Right lobe of liver (tissue), 6 donors: Measurements from ENCODE around the gene XRCC4. TPM values are rescaled to one million over a fixed set of nuclear protein-coding genes. Genes with fewer than 3 reads are reported as not detected.

Source experiments
- ATAC-seq, 4 donors: fragments of 200-7000 bp; cut with Tn5 transposase; one replicate each; pipeline ENCODE4 v1.9.1; 2020; ENCODE audit warnings: mild to moderate bottlenecking in 4 of 4, moderate library complexity in 4 of 4
- DNase-seq, 3 donors: peaks; one replicate each; pipeline ENCODE4 v3.0.0-alpha.2; 2020
- H3K27ac ChIP-seq, 3 donors: fragments of 200-600 bp; one replicate each; pipeline ENCODE4 v1.8.0; 2022
- H3K27me3 ChIP-seq, 2 donors: fragments of 200-600 bp; one replicate each; pipeline ENCODE4 v1.8.0; 2022
- H3K36me3 ChIP-seq, 4 donors: fragments of 200-600 bp; sonication (generic) in 1 of 4; one replicate each; pipeline versions ENCODE4 v1.5.1 to v1.8.0; 2017 to 2022; ENCODE audit warnings: control low read depth in 1 of 4
- H3K4me1 ChIP-seq, 4 donors: fragments of 200-600 bp; sonication (generic) in 1 of 4; one replicate each; pipeline versions ENCODE4 v1.5.1 to v1.8.0; 2017 to 2022; ENCODE audit warnings: control low read depth in 1 of 4
- H3K4me3 ChIP-seq, 3 donors: fragments of 200-600 bp; one replicate each; pipeline ENCODE4 v1.8.0; 2022
- H3K9me3 ChIP-seq, 4 donors: fragments of 200-600 bp; sonication (generic) in 1 of 4; one replicate each; pipeline versions ENCODE4 v1.5.1 to v1.8.0; 2017 to 2022; ENCODE audit warnings: control low read depth in 1 of 4
- CTCF ChIP-seq, 4 donors: fragments of 200-600 bp in 3 of 4; fragments of 450-650 bp in 1 of 4; IDR thresholded peaks; one replicate each; pipeline versions ENCODE4 v1.5.1 to v1.8.0; 2016 to 2022; ENCODE audit warnings: antibody characterized with exemption in 4 of 4, mild to moderate bottlenecking in 2 of 4
- POLR2A ChIP-seq: fragments of 450-650 bp; IDR thresholded peaks from one replicate; pipeline ENCODE4 v1.6.1; 2017; ENCODE audit warnings: antibody characterized with exemption, mild to moderate bottlenecking
- WGBS: methylation state at CpG from one replicate; pipeline ENCODE4 v1.1.6; 2018; ENCODE audit warnings: low coverage, low lambda C conversion rate; ENCODE audit not compliant: insufficient coverage; ENCODE audit errors: missing lambda C conversion rate; 5-methylcytosine and 5-hydroxymethylcytosine counted together
- intact Hi-C, 2 donors: fragments of 100-400 bp; cut with DNase I; formaldehyde crosslinking; loops; one replicate each; pipeline versions ENCODE4 v1.11.2 to v1.14.1; 2022
- total RNA-seq, 6 experiments: library from RNA; depleted of rRNA in 2 of 6; stranded (reverse); fragments of >200 nt in 2 of 6; fragmentation: NEBNext Ultra II Directional in 3 of 6; extraction: Animal tissue kit (Norgen Biotek cat#: 25700) in 3 of 6; gene quantifications; one replicate each; pipeline versions ENCODE4 v1.1.0 to v1.2.4, GENCODE V29; 2016 to 2023
- donor health status: DM: no; HTN: yes; CAD: no.
- donor health status: DM: no; HTN: no; CAD: no.
- donor health status: DM: no; HTN: no; CAD: no.
- donor health status: DM: no; HTN: yes; CAD: no.
- donor health status: DM: no; HTN: yes; CAD: no.

Gene XRCC4
- total RNA-seq, 6 experiments from 2014 or later: 1.6 to 4.8 (median 2.5) TPM

DNA sequence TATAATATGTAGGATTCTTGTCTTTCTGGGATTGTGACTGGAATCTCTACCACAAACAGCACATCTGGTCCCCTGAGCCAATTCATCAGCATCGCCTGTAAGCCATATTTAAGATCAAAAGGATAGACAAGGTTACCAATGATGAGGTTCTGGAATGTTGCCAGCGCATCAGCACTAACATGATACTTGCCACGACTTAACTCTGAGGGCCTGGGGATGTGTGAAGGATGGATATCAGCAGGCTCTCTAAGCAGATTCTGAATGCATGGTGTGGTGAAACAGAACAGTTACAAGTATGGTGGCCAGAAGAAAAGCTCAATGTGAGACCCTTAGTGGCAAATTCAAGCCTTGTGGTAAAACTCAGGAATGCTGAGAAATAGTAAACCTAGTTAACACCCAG lies 143.0 kb downstream of the XRCC4 start:
- TF ChIP-seq POLR2A (no peak), CTCF (IDR thresholded peaks at IDR 0.05) (no peak)
- Histone ChIP-seq H3K9me3 (no peaks in the 10 kb centered on the region), H3K36me3 (no peaks in the 10 kb centered on the region), H3K4me3 (no peak overlapping the region), H3K27me3 (no peaks in the 10 kb centered on the region), H3K27ac (no peak overlapping the region), H3K4me1 (no peaks in the 10 kb centered on the region)
- WGBS: 63% methylated on average over 3 of the region's 3 CpGs
- DNase-seq (no peak), ATAC-seq (no peak)
- intact Hi-C loops: no loop called here

DNA sequence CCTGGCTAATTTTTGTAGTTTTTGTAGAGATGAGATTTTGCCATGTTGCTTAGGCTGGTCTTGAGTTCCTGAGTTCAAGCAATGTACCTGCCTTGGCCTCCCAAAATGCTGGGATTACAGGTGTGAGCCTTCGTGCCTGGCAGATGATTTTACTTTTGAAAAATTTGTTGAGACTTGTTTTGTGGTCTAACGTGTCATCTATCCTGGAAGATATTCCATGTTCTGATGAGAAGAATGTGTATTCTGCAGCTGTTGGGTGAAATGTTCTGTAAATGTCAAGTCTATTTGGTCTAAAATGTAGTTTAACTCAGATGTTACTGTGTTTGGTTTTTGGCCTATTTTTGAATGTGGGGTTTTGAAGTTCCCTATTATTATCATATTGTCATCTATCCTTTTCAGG lies 145.6 kb downstream of the XRCC4 start:
- DNase-seq: no peak
- Histone ChIP-seq H3K4me1 (no peaks in the 10 kb centered on the region), H3K9me3 (no peaks in the 10 kb centered on the region), H3K36me3 (no peaks in the 10 kb centered on the region), H3K27me3 (no peaks in the 10 kb centered on the region), H3K4me3 (no peak overlapping the region), H3K27ac (no peak overlapping the region)
- intact Hi-C loops: no loop called here
- WGBS: 93% methylated on average over 2 of the region's 2 CpGs
- TF ChIP-seq POLR2A: no peak
- TF ChIP-seq CTCF (IDR thresholded peaks at IDR 0.05): no peak
- ATAC-seq: no peak

GRCh38 chr5:83227611-83228010 lies 150.3 kb downstream of the XRCC4 start:
- H3K27ac ChIP-seq: no peak overlapping the region
- DNase-seq (no peak), ATAC-seq (no peak)
- H3K36me3 ChIP-seq: no peaks in the 10 kb centered on the region
- 95% methylated on average over 2 of the region's 2 CpGs for WGBS
- no peak overlapping the region for H3K4me3 ChIP-seq
- H3K9me3 ChIP-seq: no peaks in the 10 kb centered on the region
- TF ChIP-seq POLR2A: no peak
- no peak for TF ChIP-seq CTCF (IDR thresholded peaks at IDR 0.05)
- intact Hi-C loops: no loop called here
- H3K27me3 ChIP-seq: no peaks in the 10 kb centered on the region
- H3K4me1 ChIP-seq: no peaks in the 10 kb centered on the region

- DNase-seq (no peak), ATAC-seq (no peak)
- H3K9me3 ChIP-seq: no peaks in the 10 kb centered on the region
- intact Hi-C loops: no loop called here
- H3K27me3 ChIP-seq: no peaks in the 10 kb centered on the region
- H3K36me3 ChIP-seq: no peaks in the 10 kb centered on the region
- H3K27ac ChIP-seq: no peak overlapping the region
- no peaks in the 10 kb centered on the region for H3K4me1 ChIP-seq
- H3K4me3 ChIP-seq: no peak overlapping the region
- TF ChIP-seq CTCF (IDR thresholded peaks at IDR 0.05) (no peak), POLR2A (no peak)
These were observed 153.2 kb downstream of the XRCC4 start for GRCh38 chr5:83230511-83230910.

- DNase-seq: no peak
- intact Hi-C loops: no loop called here
These were observed 167.2 kb downstream of the XRCC4 start for GRCh38 chr5:83244516-83244915.

More at GRCh38 chr5:83244516-83244915, 167.2 kb downstream of the XRCC4 start:
- WGBS: 78% methylated on average over 1 of the region's 1 CpG
- no peaks in the 10 kb centered on the region for H3K4me1 ChIP-seq
- H3K27ac ChIP-seq: no peak overlapping the region
- H3K36me3 ChIP-seq: no peaks in the 10 kb centered on the region
- ATAC-seq: no peak
- no peak for TF ChIP-seq CTCF (IDR thresholded peaks at IDR 0.05)
- TF ChIP-seq POLR2A: no peak
- no peak overlapping the region for H3K4me3 ChIP-seq
- H3K9me3 ChIP-seq: no peaks in the 10 kb centered on the region
- H3K27me3 ChIP-seq: no peaks in the 10 kb centered on the region
